ENCODE results near the gene OSM. TPM values are rescaled to one million over a fixed set of nuclear protein-coding genes. Genes with fewer than 3 reads are reported as not detected.

The OSM gene
- total RNA-seq, 3 donors from 2014 or later: 0.41 to 1.0 TPM; not detected in 1

GRCh38 chr22:30239488-30240405 is 26.9 kb downstream of the OSM start:
- intact Hi-C loops (cut with DNase I, micrococcal nuclease): no loop called here
- no peaks in the 10 kb centered on the region for H3K36me3 ChIP-seq (ENCODE audit: low read depth)
- TF ChIP-seq CTCF (IDR thresholded peaks at IDR 0.05): no peak

DNA sequence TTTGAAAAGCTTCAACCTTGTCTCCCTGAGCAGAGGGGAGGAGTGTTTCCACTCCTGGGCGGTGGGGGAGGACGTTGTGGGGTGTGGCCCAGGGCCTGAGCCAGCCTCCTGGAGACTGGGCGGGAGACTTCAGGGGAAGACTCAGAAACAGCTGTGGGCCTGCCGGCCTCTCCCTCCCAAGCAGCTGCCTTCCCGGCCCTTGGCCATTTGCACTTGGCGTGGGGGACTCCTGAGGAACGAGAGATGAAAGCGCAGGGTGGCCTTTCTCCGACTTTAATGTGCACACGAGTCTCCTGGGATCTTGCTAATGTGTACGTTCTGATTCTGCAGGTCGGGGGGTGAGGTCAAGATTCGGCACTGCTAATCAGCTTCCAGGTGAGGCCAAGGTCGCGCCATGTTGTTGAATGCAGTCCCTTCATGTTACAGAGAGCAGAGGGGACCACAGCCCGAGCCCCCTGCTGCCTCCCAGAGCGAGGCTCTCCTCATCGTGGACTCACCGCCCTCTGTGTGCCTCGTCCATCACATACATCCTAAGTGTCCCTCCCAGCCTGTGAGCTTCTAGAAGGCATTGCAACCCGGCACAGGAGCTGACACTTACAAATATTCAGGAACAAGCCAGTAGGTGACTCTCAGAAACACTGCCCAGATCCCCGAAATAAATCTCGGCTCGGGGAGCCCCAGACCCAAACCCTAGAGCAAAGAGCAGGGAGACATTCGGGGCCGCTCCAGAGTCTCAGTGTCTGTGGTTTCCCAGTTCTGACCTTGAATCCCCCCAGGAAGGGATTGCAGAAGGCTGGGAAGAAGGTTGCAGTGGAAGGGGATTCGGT is 27.8 kb downstream of the OSM start:
- intact Hi-C loops (cut with DNase I, micrococcal nuclease): no loop called here
- peaks cover 6% of the 10 kb centered on the region for H3K4me1 ChIP-seq (ENCODE audit: low read depth)
- no peak for TF ChIP-seq CTCF (IDR thresholded peaks at IDR 0.05)
- no peaks in the 10 kb centered on the region for H3K9me3 ChIP-seq
- no peak overlapping the region for H3K4me3 ChIP-seq
- DNase-seq: peak; percentile 58 to 74 (median 68)
- ATAC-seq: peak; percentile 75
- H3K36me3 ChIP-seq (ENCODE audit: low read depth): no peaks in the 10 kb centered on the region

More at GRCh38 chr22:30239488-30240405, 26.9 kb downstream of the OSM start:
- ATAC-seq (no peak), DNase-seq (no peak)
- H3K4me1 ChIP-seq (ENCODE audit: low read depth): peaks cover 6% of the 10 kb centered on the region
- no peaks in the 10 kb centered on the region for H3K9me3 ChIP-seq
- H3K4me3 ChIP-seq: no peak overlapping the region

DNA sequence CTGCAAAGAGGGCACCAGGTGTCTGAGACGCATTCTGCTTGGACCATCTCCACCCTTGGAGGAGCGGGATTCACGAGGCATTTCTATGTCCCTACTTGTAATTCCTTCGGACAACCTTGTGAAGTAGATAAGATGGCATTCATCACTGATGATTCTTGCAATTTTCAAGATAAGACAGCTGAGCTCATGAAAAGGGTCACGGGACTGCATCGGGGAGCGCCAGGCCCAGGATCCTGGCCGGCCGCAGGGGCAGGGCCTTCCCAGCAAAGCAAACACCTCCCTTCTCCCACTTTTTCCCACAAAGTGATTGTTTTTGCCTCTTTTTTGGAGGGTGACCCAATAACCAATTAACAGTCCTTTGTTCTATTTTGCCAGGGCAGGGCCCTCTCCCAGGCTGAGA is 28.5 kb downstream of the OSM start:
- TF ChIP-seq CTCF (IDR thresholded peaks at IDR 0.05): no peak
- H3K4me1 ChIP-seq (ENCODE audit: low read depth): peaks cover 6% of the 10 kb centered on the region
- H3K36me3 ChIP-seq (ENCODE audit: low read depth): no peaks in the 10 kb centered on the region
- intact Hi-C loops (cut with DNase I, micrococcal nuclease): no loop called here
- no peak for ATAC-seq
- no peak for DNase-seq
- H3K4me3 ChIP-seq: no peak overlapping the region
- no peaks in the 10 kb centered on the region for H3K9me3 ChIP-seq

- DNase-seq (no peak), ATAC-seq (no peak)
- Histone ChIP-seq H3K4me1 (ENCODE audit: low read depth) (peaks cover 6% of the 10 kb centered on the region), H3K36me3 (ENCODE audit: low read depth) (no peaks in the 10 kb centered on the region), H3K9me3 (no peaks in the 10 kb centered on the region), H3K4me3 (no peak overlapping the region)
- intact Hi-C loops (cut with DNase I, micrococcal nuclease): no loop called here
- TF ChIP-seq CTCF (IDR thresholded peaks at IDR 0.05): no peak
Observed at GRCh38 chr22:30236875-30237274, 29.8 kb downstream of the OSM start.

DNA sequence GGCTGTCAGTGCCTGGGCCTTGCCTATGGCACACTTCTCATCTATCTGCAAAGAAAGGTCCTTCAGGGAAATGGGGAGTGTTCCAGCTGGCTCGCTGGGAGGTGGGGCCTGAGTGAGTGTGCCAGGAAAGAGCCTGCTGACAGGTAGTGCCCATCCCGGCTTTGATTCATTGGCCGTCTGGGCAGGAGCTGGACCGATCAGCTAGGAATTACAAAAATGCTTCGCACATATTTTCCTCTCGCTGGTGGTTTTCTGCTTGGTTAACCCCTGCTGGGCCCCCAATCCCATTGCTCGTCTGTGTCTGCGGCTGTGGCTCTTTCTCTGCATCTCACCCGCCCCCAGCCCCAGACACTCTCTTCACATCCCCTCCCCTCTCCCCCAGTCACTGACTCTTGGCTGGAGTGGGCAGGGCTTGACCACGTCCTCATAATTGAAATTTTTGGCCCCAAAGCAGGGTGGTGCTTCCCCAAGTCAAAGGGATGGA is 30.9 kb downstream of the OSM start:
- no peak overlapping the region for H3K4me3 ChIP-seq
- peak in 1 of 3 donors; percentile 43 for DNase-seq

More for the DNA sequence above, 30.9 kb downstream of the OSM start:
- ATAC-seq: peak; percentile 73
- intact Hi-C loops (cut with DNase I, micrococcal nuclease): no loop called here
- Histone ChIP-seq H3K9me3 (no peaks in the 10 kb centered on the region), H3K4me1 (ENCODE audit: low read depth) (peaks cover 6% of the 10 kb centered on the region), H3K36me3 (ENCODE audit: low read depth) (no peaks in the 10 kb centered on the region)
- no peak for TF ChIP-seq CTCF (IDR thresholded peaks at IDR 0.05)
